ENCODE data around the gene CCDC122. TPM values are rescaled to one million over a fixed set of nuclear protein-coding genes. Genes with fewer than 3 reads are reported as not detected.
"Not testable (repeated sequence)": the region's sequence is repeated elsewhere in the genome, so short reads cannot be mapped to it uniquely, and the experiment has no call there.

Gene CCDC122
- total RNA-seq, 1 donor from 2014 or later = 3.6 TPM

- intact Hi-C loops (cut with micrococcal nuclease) = no loop called here
- DNase-seq = peak; percentile 56
- ATAC-seq = peak; percentile 63
These were observed 228 bp upstream of the CCDC122 start, which contains the start of gene LACC1 for GRCh38 chr13:43879755-43880181. LACC1 (plus strand) TSS chr13:43879904; CDS start chr13:43880986, 1,082 bp downstream.

- no peak for ATAC-seq
- intact Hi-C loops (cut with micrococcal nuclease) = no loop called here
These were observed 1.8 kb downstream of the CCDC122 start for GRCh38 chr13:43877766-43878165.

GRCh38 chr13:43877326-43877725 is 2.2 kb downstream of the CCDC122 start:
- DNase-seq (no peak), ATAC-seq (no peak)
- intact Hi-C loops (cut with micrococcal nuclease) = no loop called here

More at GRCh38 chr13:43877766-43878165, 1.8 kb downstream of the CCDC122 start:
- DNase-seq = no peak

- ATAC-seq (no peak), DNase-seq (no peak)
- intact Hi-C loops (cut with micrococcal nuclease) = no loop called here
These were observed 3.2 kb downstream of the CCDC122 start for GRCh38 chr13:43876366-43876765.

GRCh38 chr13:43874504-43875092 is 4.9 kb downstream of the CCDC122 start:
- DNase-seq (no peak), ATAC-seq (no peak)
- intact Hi-C loops (cut with micrococcal nuclease) = loop anchor here (5.0 kb wide), 1 partner anchor 902 kb away; no protein-coding TSS in a partner anchor

- ATAC-seq (no peak), DNase-seq (no peak)
- intact Hi-C loops (cut with micrococcal nuclease) = loop anchor here (5.0 kb wide), 1 partner anchor 900 kb away; no protein-coding TSS in a partner anchor
These were observed 7.4 kb downstream of the CCDC122 start for GRCh38 chr13:43872181-43872580.

- no peak for ATAC-seq
- intact Hi-C loops (cut with micrococcal nuclease) = no loop called here
- no peak for DNase-seq
These were observed 13.6 kb downstream of the CCDC122 start for GRCh38 chr13:43865892-43866291.

GRCh38 chr13:43864921-43865320 is 14.6 kb downstream of the CCDC122 start:
- no peak for ATAC-seq
- intact Hi-C loops (cut with micrococcal nuclease) = no loop called here
- DNase-seq = no peak

- no peak for ATAC-seq
- no peak for DNase-seq
- intact Hi-C loops (cut with micrococcal nuclease) = no loop called here
These were observed 17.7 kb downstream of the CCDC122 start for GRCh38 chr13:43861863-43862262.

GRCh38 chr13:43852923-43853404 is 26.6 kb downstream of the CCDC122 start:
- ATAC-seq (no peak), DNase-seq (no peak)
- intact Hi-C loops (cut with micrococcal nuclease) = no loop called here

- ATAC-seq = no peak
- DNase-seq = no peak
- intact Hi-C loops (cut with micrococcal nuclease) = no loop called here
These were observed 28.7 kb downstream of the CCDC122 start for GRCh38 chr13:43850873-43851272.

- intact Hi-C loops (cut with micrococcal nuclease) = no loop called here
- no peak for DNase-seq
- ATAC-seq = no peak
These were observed 31.4 kb downstream of the CCDC122 start for GRCh38 chr13:43848001-43848649.

- no peak for ATAC-seq
- intact Hi-C loops (cut with micrococcal nuclease) = no loop called here
- no peak for DNase-seq
These were observed 32.9 kb downstream of the CCDC122 start for GRCh38 chr13:43846496-43847158.

GRCh38 chr13:43838909-43839308 is 40.6 kb downstream of the CCDC122 start:
- ATAC-seq = no peak
- intact Hi-C loops (cut with micrococcal nuclease) = no loop called here
- no peak for DNase-seq

GRCh38 chr13:43835701-43836100 is 43.8 kb downstream of the CCDC122 start:
- no peak for ATAC-seq
- intact Hi-C loops (cut with micrococcal nuclease) = no loop called here

GRCh38 chr13:43831088-43831487 is 48.5 kb downstream of the CCDC122 start:
- DNase-seq = no peak
- intact Hi-C loops (cut with micrococcal nuclease) = no loop called here
- no peak for ATAC-seq

More at GRCh38 chr13:43835701-43836100, 43.8 kb downstream of the CCDC122 start:
- no peak for DNase-seq

GRCh38 chr13:43830497-43830881 is 49.1 kb downstream of the CCDC122 start:
- intact Hi-C loops (cut with micrococcal nuclease) = no loop called here
- DNase-seq (no peak), ATAC-seq (no peak)

- ATAC-seq; intact Hi-C loops (cut with micrococcal nuclease); DNase-seq: not testable (repeated sequence)
These were observed 54.9 kb downstream of the CCDC122 start for GRCh38 chr13:43824656-43825055.

- DNase-seq = no peak
- intact Hi-C loops (cut with micrococcal nuclease) = no loop called here
- no peak for ATAC-seq
These were observed 56.6 kb downstream of the CCDC122 start for GRCh38 chr13:43822969-43823368.

- no peak for DNase-seq
- intact Hi-C loops (cut with micrococcal nuclease) = no loop called here
- no peak for ATAC-seq
These were observed 63.1 kb downstream of the CCDC122 start for GRCh38 chr13:43816401-43816889.

Measured in left ventricle myocardium superior (tissue), 1 donor.